IMR-90 (cell line): Measurements from ENCODE around the gene TRIM2. TPM values are rescaled to one million over a fixed set of nuclear protein-coding genes. Genes with fewer than 3 reads are reported as not detected.

Experiments
- ATAC-seq: fragments of 200-7000 bp; cut with Tn5 transposase; 2 replicates; pipeline ENCODE4 v1.9.1; 2020; ENCODE audit warnings: low read depth, mild to moderate bottlenecking, moderate library complexity
- BruUV-seq: library from RNA; stranded (reverse); fragments of 400-500 nt; replicated peaks from 2 replicates; lab custom pipeline; 2021; lab: Mats Ljungman, UMichigan
- CTCF ChIA-PET: fragments of 300-600 bp; formaldehyde crosslinking; extraction: SDS; loops from one replicate; lab custom pipeline; 2021; ENCODE audit warnings: antibody characterized with exemption; lab: Yijun Ruan, JAX
- POLR2A ChIA-PET: fragments of 300-600 bp; sonication (Branson Sonifier 250); formaldehyde crosslinking; loops from one replicate; lab custom pipeline; 2022; ENCODE audit warnings: antibody characterized with exemption; ENCODE audit not compliant: unreplicated experiment; lab: Charles Lee
- DNase-seq: peaks from one replicate; pipeline ENCODE4 v3.0.0; 2013
- H2AFZ ChIP-seq: replicated peaks from 2 replicates; pipeline ENCODE3; 2013; ENCODE audit warnings: low read length, mild to moderate bottlenecking; ENCODE audit not compliant: poor library complexity
- H2AK5ac ChIP-seq: 2 replicates; pipeline ENCODE4 v1.6.1; 2013; ENCODE audit warnings: low read depth, low read length, inconsistent platforms
- H2AK9ac ChIP-seq: replicated peaks from 2 replicates; pipeline ENCODE3; 2013; ENCODE audit warnings: mild to moderate bottlenecking, low read depth, low read length, moderate library complexity; ENCODE audit not compliant: poor library complexity
- H2BK120ac ChIP-seq: 2 replicates; pipeline ENCODE4 v1.6.1; 2013; ENCODE audit warnings: low read depth, low read length, inconsistent platforms
- H2BK15ac ChIP-seq: 3 replicates; pipeline ENCODE4 v1.6.1; 2013; ENCODE audit warnings: low read depth, low read length, inconsistent platforms
- H2BK20ac ChIP-seq: 2 replicates; pipeline ENCODE4 v1.6.1; 2013; ENCODE audit warnings: low read depth, mild to moderate bottlenecking, inconsistent platforms, low read length, moderate library complexity
- H2BK5ac ChIP-seq: 2 replicates; pipeline ENCODE4 v1.6.1; 2013; ENCODE audit warnings: mild to moderate bottlenecking, low read depth, low read length, inconsistent platforms; ENCODE audit not compliant: poor library complexity, severe bottlenecking
- H3K14ac ChIP-seq: replicated peaks from 2 replicates; pipeline ENCODE4 v1.6.1; 2013; ENCODE audit warnings: low read depth, low read length, inconsistent platforms
- H3K18ac ChIP-seq: 2 replicates; pipeline ENCODE4 v1.6.1; 2013; ENCODE audit warnings: low read depth, low read length, control low read depth
- H3K23ac ChIP-seq: 2 replicates; pipeline ENCODE4 v1.6.1; 2013; ENCODE audit warnings: low read depth, low read length, inconsistent platforms
- H3K27ac ChIP-seq: 2 replicates; pipeline ENCODE4 v1.5.1; 2013; ENCODE audit warnings: mild to moderate bottlenecking, control low read depth, low read length; ENCODE audit not compliant: insufficient read depth
- H3K27me3 ChIP-seq: 2 replicates; pipeline ENCODE4 v1.6.1; 2013; ENCODE audit warnings: low read length; ENCODE audit not compliant: control insufficient read depth, insufficient read depth
- H3K36me3 ChIP-seq: 2 replicates; pipeline ENCODE4 v1.6.1; 2013; ENCODE audit warnings: low read length, mixed read lengths; ENCODE audit not compliant: control insufficient read depth, insufficient read depth
- H3K4ac ChIP-seq: 2 replicates; pipeline ENCODE4 v1.6.1; 2013; ENCODE audit warnings: low read depth, low read length, inconsistent platforms
- H3K4me1 ChIP-seq: 2 replicates; pipeline ENCODE4 v1.6.1; 2013; ENCODE audit warnings: low read length, mixed read lengths; ENCODE audit not compliant: control insufficient read depth, insufficient read depth
- H3K4me2 ChIP-seq: 2 replicates; pipeline ENCODE4 v1.6.1; 2013; ENCODE audit warnings: low read depth, mild to moderate bottlenecking, control low read depth, low read length, moderate library complexity
- H3K4me3 ChIP-seq: 2 replicates; pipeline ENCODE4 v1.5.1; 2013; ENCODE audit warnings: low read depth, mild to moderate bottlenecking, control low read depth, low read length, moderate library complexity; ENCODE audit not compliant: insufficient read depth
- H3K56ac ChIP-seq: 2 replicates; pipeline ENCODE4 v1.6.1; 2013; ENCODE audit warnings: low read length, inconsistent platforms; ENCODE audit not compliant: insufficient read depth; ENCODE audit errors: extremely low read depth
- H3K79me1 ChIP-seq, 2 experiments: 2 replicates each; pipeline ENCODE4 v1.6.1; 2013; ENCODE audit warnings: low read length in 2 of 2, inconsistent platforms in 1 of 2, low read depth in 1 of 2
- H3K9ac ChIP-seq: 2 replicates; pipeline ENCODE4 v1.6.1; 2013; ENCODE audit warnings: low read depth, low read length, control low read depth
- H3K9me1 ChIP-seq: 2 replicates; pipeline ENCODE4 v1.6.1; 2013; ENCODE audit warnings: low read length, inconsistent platforms; ENCODE audit not compliant: insufficient read depth
- H3K9me3 ChIP-seq: 2 replicates; pipeline ENCODE4 v1.6.1; 2013; ENCODE audit warnings: low read length; ENCODE audit not compliant: control insufficient read depth, insufficient read depth
- H4K20me1 ChIP-seq: 2 replicates; pipeline ENCODE4 v1.6.1; 2013; ENCODE audit warnings: low read length, inconsistent platforms; ENCODE audit not compliant: insufficient read depth
- H4K5ac ChIP-seq: 2 replicates; pipeline ENCODE4 v1.6.1; 2013; ENCODE audit warnings: mild to moderate bottlenecking, low read depth, low read length, control low read depth
- H4K8ac ChIP-seq, 2 experiments: 2 replicates each; pipeline ENCODE4 v1.6.1; 2013; ENCODE audit warnings: low read depth in 2 of 2, low read length in 2 of 2, control low read depth in 1 of 2, inconsistent platforms in 1 of 2
- H4K91ac ChIP-seq: 2 replicates; pipeline ENCODE4 v1.6.1; 2013; ENCODE audit warnings: low read depth, low read length, inconsistent platforms; ENCODE audit not compliant: insufficient read depth
- BHLHE40 ChIP-seq: fragments of 150-350 bp; IDR thresholded peaks from 2 replicates; pipeline ENCODE4 v1.6.1; 2016; ENCODE audit warnings: mild to moderate bottlenecking, low read depth, low read length
- ELK1 ChIP-seq: fragments of 150-350 bp; IDR thresholded peaks from 2 replicates; pipeline ENCODE4 v1.6.1; 2016; ENCODE audit warnings: low read depth, mild to moderate bottlenecking, low read length, moderate library complexity, borderline replicate concordance
- MAFK ChIP-seq: IDR thresholded peaks from 2 replicates; pipeline ENCODE4 v1.6.1; 2012; ENCODE audit warnings: low read depth, low read length, improper control_type of control experiment
- MAZ ChIP-seq: IDR thresholded peaks from 2 replicates; pipeline ENCODE4 v1.6.1; 2012; ENCODE audit warnings: low read depth, mild to moderate bottlenecking, low read length, improper control_type of control experiment, moderate library complexity, borderline replicate concordance
- MXI1 ChIP-seq: IDR thresholded peaks from 2 replicates; pipeline ENCODE4 v1.6.1; 2012; ENCODE audit warnings: low read depth, mild to moderate bottlenecking, low read length, moderate library complexity, borderline replicate concordance
- NFE2L2 ChIP-seq: fragments of 150-350 bp; IDR thresholded peaks from 2 replicates; pipeline ENCODE4 v1.6.1; 2016; ENCODE audit warnings: low read depth, mild to moderate bottlenecking, low read length
- POLR2A ChIP-seq: IDR thresholded peaks from 2 replicates; pipeline ENCODE4 v1.6.1; 2012; ENCODE audit warnings: mild to moderate bottlenecking, low read depth, low read length
- RCOR1 ChIP-seq: IDR thresholded peaks from 2 replicates; pipeline ENCODE4 v1.6.1; 2012; ENCODE audit warnings: mild to moderate bottlenecking, low read length, improper control_type of control experiment; ENCODE audit not compliant: insufficient replicate concordance
- RFX5 ChIP-seq: IDR thresholded peaks from 2 replicates; pipeline ENCODE4 v1.8.0; 2012; ENCODE audit warnings: low read depth, mild to moderate bottlenecking, low read length, moderate library complexity
- USF2 ChIP-seq: fragments of 150-350 bp; IDR thresholded peaks from 2 replicates; pipeline ENCODE4 v1.6.1; 2017; ENCODE audit warnings: mild to moderate bottlenecking, antibody characterized with exemption, low read length, low read depth
- WGBS, 2 experiments: methylation state at CpG; one replicate each; pipeline versions ENCODE4 v1.1.5 to v1.1.7; 2013; ENCODE audit warnings: missing lambda C conversion rate in 2 of 2; ENCODE audit not compliant: insufficient read length in 1 of 2; ENCODE audit errors: extremely low coverage in 2 of 2; 5-methylcytosine and 5-hydroxymethylcytosine counted together
- dilution Hi-C: fragments of 300-500 bp; cut with HindIII; formaldehyde crosslinking; loops from one replicate; pipeline ENCODE4 v1.14.3; 2018; ENCODE audit warnings: low sequenced_read_pairs; ENCODE audit not compliant: unreplicated experiment
- in situ Hi-C: fragments of 300-500 bp; cut with MboI; formaldehyde crosslinking; loops from 3 replicates; pipeline ENCODE4 v1.14.3; 2019; ENCODE audit warnings: low sequenced_read_pairs, inconsistent platforms, mixed read lengths
- intact Hi-C: fragments of 100-400 bp; cut with micrococcal nuclease; formaldehyde crosslinking; loops from 2 replicates; pipeline ENCODE4 v1.10.0; 2022
- polyA plus RNA-seq, 3 experiments: library from polyadenylated mRNA; depleted of rRNA; stranded (reverse); fragments of >200 nt; gene quantifications; 2 replicates each; pipeline ENCODE4 v1.2.3, GENCODE V29; 2012; ENCODE audit warnings: low replicate concordance in 1 of 3
- total RNA-seq: library from RNA; depleted of rRNA; stranded (reverse); fragments of >200 nt; gene quantifications from 2 replicates; pipeline ENCODE4 v1.2.3, GENCODE V29; 2012

The TRIM2 gene
- total and polyA plus RNA-seq, 2 of the 4 experiments (the other 2 are of a cell fraction), result 16.0 to 64.2 TPM

GRCh38 chr4:153271820-153272219 is 67.6 kb downstream of the TRIM2 start:
- Histone ChIP-seq H2AK5ac (no peak overlapping the region), H2BK120ac (no peak overlapping the region), H2BK15ac (no peak overlapping the region), H3K9me3 (no peaks in the 10 kb centered on the region), H2AFZ (no peak overlapping the region), H2BK5ac (no peak overlapping the region), H4K91ac (no peak overlapping the region), H4K5ac (no peak overlapping the region), H3K4me2 (no peak overlapping the region), H3K4ac (no peak overlapping the region), H2AK9ac (no peak overlapping the region), H3K9me1 (no peaks in the 10 kb centered on the region; the same call in 1 of the 2 replicates), H4K8ac (no peak overlapping the region), H2BK20ac (no peak overlapping the region), H3K18ac (no peak overlapping the region), H3K14ac (no peak overlapping the region), H3K36me3 (peaks cover 9% of the 10 kb centered on the region), H3K23ac (no peak overlapping the region), H3K9ac (no peak overlapping the region), H3K79me1 (peaks cover 0 to 26% of the 10 kb centered on the region in 2 experiments; a peak in 3 of 4 replicates), H3K4me3 (no peak overlapping the region), H3K27me3 (no peaks in the 10 kb centered on the region), H4K20me1 (peaks cover 15% of the 10 kb centered on the region; the same call in 1 of the 2 replicates), H3K27ac (no peak overlapping the region), H3K56ac (no peak overlapping the region), H3K4me1 (peaks cover 4% of the 10 kb centered on the region)
- no peak for ATAC-seq
- no TSS peak for BruUV-seq
- no CpG with 5 or more reads among the region's 2 CpGs for WGBS, 2 experiments
- TF ChIP-seq RFX5, result no peak
- no peak for TF ChIP-seq BHLHE40
- TF ChIP-seq NFE2L2, result no peak
- TF ChIP-seq USF2, result no peak
- no peak for TF ChIP-seq RCOR1
- no peak for TF ChIP-seq MXI1
- TF ChIP-seq MAFK, result no peak
- TF ChIP-seq POLR2A, result no peak
- TF ChIP-seq MAZ, result no peak
- TF ChIP-seq ELK1, result no peak
- POLR2A ChIA-PET, result no interaction called here
- in situ Hi-C loops, result no loop called here
- dilution Hi-C loops, result no loop called here
- DNase-seq, result no peak
- CTCF ChIA-PET, result no interaction called here
- intact Hi-C loops, result no loop called here
